Ecto neural progenitor cell (in vitro differentiated cells): ENCODE data around the gene TIMM17B.

Source experiments
- DNase-seq: peaks from one replicate; pipeline ENCODE4 v3.0.0-alpha.2; 2018; ENCODE audit warnings: low spot score

TIMM17B gene

DNA sequence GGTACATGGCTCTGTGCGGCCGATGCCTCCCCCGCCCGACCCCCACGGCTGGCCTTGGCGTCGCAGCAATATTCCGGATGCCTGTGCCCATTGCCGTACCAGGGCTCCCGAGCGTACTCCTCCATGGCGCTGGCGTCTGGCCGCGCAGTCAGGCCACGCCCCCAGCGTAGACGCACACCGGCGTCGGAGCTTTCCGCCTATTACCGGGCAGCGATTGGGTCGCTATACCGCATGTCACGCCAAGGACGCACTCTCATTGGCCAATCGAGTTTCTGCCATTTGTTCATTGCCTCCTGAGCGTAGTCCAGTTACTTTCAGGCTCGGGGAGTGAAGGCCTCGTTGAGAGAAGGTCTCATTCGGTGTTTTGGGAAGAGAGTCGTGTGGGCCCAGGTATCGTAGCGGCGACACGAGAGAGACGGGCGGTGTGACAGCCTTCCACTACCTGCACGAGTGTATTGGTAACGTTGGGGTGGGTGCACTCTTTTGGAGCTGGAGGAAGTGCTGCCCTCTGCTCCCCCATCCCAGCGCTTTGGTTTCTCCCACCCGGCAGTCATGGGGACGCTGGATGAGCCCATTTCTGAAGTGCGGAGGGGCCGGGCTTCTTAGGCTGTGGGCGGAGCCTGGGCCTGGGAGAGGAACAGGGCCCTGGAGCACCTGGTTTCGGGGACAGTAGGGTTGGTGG lies at the start of gene TIMM17B, which contains the start of gene PQBP1:
Gene TIMM17B (minus strand): TSS at position 144 of the 682 bp plus-strand sequence. CDS start 19 bp downstream, at position 125.
Gene PQBP1 (plus strand): TSS at position 306 of the 682 bp plus-strand sequence. CDS start 580 bp downstream, outside the sequence.
- DNase-seq = peak; percentile 90

DNA sequence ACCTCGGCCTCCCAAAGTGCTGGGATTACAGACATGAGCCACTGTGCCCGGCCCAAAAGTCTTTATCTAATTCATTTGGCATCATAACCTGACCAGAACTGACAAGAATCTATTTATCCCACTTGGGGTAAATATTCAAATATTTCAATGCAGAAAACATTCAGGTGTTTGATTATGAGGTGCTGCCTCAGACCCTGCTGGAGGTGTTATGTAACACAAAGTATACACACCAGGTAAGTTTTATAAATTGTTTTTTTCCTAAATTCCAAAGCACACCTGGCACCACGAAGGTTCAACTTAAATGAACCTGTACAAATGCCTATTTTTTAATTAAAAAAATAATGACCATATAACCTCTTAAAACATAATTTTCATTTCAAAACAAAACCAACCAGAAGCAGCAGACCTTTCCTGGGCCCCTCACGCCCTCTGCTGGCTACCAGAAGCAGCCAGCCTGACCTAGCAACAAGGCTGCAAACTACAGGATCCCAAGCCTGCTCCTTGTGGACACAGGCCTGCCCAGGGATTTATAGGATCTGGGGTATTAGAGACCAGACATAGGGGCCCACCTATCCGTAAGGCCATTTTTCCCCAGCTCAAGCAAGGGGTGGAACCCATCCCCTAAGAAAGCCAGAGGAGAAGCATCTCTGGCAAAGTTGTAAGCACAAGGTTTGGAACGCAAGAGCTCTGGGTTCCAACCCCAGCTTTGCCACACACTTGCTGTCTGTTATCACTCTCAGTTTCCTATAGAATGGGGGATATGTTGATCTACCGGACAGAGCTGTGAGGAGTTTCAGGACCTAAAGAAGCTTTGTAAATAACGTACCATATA lies 48.2 kb upstream of the TIMM17B start:
- peak; percentile 61 for DNase-seq

DNA sequence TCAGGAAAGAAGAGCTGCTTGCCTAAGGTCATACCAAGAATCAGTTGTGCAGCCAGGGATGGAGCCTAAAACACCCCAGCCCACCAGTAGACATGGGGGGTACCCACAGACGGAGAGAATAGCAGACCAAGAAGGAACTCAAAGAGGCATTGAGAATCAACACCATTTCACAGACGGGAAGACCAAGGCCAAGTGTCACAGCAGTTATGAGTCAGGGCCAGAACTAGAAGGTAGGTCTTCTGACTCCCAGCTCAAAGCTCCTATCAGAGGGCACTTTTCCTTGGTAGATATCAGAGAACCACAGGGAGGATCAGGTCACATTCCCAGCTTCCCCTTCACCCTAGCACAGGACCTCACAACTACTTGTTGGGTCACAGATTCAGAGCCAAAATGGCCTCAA lies 45.3 kb upstream of the TIMM17B start:
- no peak for DNase-seq

DNA sequence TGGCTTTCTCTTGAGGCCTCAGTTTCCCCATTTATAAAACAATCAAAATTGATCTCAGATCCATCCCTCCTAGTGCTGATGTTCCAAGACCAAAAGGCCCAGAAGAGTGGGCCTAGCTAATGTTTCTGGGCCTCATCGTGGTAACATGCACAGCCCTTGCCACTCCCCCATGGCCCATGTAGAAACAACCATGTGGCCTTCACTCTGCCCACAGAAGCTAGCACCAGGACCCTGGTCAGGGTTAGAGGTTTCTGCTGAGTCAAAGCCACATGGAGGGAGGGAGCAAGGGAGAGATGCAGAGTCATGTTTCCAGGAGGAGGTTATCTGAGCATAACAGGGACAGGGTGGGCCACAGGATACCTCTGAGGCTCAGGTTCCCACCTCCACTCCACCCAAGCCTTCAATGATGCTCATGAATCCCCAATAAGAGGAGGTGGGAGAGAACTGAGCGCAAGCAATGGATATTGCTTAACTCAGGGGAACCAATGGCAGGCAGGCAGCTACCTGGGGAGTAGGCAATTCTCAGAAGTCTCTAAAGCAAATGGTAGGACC lies 42.9 kb upstream of the TIMM17B start:
- no peak for DNase-seq

DNA sequence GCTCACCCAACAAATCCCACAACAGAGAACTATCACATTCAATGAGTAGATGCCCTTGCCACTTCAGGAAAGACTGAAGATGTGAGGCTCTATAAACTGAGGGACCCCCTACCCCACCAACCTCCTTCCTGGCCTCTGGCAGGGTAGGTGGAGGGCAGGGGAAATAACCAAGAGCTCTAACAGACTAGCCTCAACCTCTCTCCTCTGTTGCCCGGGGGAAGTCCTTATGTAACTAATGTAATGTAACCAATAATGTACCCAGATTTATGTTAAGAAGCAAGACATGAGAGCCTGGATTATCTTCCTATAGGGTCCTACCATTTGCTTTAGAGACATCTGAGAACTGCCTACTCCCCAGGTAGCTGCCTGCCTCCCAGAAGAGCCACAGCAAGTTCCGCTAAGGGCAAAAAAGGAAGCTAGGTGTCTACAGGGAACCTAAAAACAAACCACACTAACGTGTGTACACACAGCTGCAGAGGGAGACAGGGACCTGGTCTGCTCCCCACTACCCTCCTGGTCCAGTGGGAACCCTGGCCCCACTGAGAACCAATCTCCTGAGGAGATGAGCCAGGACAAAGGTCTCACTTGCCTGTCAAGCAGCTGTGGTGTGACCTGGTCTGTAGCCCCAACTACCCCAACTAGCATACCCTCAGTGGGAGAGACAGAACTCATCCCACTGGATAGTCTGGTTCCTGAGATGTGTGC lies 42.1 kb upstream of the TIMM17B start:
- DNase-seq = no peak

DNA sequence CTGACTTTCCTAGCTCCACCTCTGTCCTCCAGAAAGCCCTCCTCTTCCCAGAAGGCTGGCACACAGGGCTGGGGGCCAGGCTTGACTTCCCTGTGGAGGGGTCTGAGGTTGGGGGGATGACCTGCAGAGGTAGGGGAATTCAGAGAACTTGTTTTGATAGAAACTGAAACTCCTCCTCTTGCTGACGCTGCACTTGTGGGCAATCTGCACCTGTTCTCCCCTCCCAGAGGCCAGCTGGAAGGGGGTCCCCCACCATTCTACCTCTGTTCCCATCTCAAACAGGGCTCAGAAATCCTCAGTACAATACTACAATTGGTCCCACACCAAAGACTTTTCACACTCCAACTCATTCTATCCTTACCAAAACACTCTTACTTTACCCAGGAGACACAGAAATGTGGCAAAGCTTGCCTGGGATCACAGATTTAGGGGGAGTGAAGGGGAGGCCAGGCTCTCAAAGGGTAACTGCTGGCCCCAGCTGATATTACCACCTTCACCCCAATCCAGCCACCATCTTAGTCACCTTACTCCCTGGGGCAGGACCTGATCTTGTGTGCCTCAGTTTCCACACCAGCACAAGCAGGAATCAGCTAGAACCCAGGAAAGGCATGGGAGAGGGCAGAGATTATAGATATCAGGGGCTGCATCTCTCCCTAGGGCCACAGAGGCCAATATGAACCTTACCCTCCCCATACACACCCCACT lies 41.3 kb upstream of the TIMM17B start:
- DNase-seq = no peak

DNA sequence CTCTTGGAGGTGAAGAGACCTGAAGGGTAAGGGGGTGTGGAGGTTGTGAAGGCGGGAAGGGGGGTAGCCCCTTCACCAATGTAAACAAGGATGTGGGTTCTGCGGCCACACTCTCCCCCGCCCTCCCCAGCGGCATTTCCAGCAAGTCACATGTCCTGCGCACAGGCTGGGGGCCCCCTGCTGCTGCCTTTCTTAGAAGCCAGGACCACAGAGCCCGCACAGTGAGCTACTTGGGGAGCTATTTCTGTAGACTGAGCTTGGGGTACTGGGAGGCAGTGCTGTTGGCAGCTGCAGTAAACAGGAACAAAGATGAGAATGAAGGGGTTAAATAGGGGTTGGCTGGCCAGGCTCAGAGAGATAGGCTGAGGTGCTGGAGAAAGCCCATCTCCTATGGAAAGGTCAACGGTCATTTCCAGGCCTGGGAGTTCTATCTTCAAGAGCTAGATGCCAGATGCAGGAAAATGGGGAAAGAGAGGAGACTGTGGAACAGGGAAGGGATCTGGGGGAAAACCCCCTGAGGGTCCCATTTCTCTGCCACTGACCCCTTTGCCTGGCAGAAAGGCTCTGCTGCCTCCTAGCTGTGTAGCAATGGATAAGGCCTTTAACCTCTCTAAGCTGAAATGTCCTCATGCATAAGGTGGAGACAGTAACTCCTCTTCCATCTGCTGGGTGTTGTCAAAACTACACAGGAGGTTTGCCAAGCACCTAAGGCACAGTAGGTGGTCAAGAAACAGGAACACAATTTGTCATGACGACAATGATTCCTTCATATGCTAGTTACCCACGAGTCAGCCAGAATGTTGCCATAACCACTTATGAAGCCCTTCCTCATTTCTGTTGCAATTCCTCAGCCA lies 39.7 kb upstream of the TIMM17B start:
- DNase-seq = no peak

DNA sequence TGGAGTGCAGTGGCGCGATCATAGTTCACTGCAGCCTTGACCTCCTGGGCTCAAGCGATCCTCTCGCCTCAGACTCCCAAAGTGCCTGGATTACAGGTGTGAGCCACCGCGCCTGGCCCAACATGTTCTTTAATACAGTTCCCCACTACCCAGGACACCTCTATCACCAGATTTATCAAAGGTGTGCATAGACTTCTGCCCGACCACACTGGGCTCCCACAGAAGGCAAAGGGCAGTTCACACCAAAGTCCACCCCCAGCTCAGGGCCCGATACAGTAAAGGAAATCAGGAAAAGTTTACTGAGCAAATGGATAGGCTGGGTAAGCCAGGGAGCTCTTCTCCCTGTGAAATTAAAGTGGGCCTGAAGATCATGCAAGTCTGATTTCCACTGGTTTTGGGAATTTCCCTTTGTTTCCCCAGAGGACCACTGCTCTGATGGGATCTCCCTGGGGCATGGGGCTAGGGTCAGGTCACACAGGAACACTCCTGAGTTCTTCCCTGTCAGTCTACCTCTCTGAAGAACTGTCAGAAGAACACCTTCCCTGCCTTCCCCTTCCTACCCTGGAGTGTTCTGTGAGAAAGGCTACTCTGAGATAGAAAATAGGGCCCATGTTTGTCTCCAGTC lies 39.0 kb upstream of the TIMM17B start:
- DNase-seq = no peak

DNA sequence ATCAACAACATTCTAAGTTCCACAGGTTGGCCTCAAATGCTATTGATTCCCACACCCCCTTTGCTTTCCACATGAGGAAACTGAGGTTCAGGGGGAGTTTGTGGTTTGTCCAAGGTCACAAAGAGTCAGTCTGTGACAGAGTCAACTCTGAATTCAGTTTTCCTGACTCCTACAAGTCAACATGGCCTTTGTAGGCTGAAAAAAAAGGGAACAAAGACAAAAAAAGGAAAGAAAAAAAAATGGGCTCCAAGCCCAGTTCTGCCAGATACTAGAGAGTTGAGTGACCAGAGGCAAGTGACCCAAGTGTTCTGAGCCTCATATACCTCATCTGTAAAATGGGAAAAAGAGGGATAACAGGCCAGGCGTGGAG lies 37.7 kb upstream of the TIMM17B start:
- no peak for DNase-seq

DNA sequence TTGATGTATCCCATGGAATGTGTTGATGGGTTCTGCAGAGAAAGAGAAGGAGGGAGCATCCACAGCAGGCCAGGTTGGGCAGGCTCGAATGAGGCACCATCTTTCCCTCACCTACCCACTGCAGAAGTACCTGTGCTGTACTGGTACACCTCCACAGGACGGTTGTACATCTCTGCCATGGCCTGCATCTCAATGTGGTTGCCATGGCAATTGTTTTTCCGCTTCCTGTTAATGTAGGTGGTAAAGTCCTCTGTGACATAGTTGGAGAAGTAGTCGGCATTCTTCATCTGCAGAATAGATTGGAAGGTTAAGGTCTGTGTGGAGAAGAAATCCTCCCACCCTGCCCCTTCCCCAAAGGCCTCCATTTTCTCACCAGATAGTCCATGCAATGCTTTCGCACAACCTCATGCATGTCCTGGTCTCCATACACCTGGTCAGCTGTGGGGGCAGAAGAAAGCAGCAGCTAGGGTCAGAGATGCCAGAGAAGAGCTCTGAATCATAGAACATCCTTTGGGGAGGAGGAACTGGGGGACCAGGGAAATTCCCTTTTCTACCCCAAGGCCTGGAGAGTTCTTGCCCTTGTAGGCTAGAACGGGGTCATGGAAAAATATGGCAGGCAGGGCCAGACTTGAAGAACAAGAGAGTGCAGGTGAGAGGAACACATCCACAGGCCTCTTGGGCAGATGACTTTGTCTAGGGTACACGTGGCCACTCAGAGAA lies 37.2 kb upstream of the TIMM17B start:
- DNase-seq = no peak

DNA sequence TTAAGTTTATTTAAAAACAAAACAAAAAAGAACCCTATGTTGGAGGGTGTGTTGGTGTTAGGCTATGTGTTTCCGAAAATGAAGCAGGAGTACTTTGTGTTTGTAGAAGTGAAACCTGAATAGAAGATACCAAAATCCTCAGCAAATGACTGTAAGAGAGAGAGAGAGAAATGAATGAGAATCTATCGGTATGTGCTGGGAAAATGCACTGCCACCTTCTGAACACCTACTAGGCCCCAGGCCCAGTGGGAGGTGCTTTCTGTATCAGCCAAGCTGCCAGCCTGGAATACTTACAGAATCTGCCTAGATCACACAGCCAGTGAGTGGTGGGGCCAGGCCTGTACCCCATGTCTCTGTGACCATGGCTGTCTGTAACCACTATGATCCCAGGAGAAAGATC lies 36.2 kb upstream of the TIMM17B start:
- DNase-seq = no peak

DNA sequence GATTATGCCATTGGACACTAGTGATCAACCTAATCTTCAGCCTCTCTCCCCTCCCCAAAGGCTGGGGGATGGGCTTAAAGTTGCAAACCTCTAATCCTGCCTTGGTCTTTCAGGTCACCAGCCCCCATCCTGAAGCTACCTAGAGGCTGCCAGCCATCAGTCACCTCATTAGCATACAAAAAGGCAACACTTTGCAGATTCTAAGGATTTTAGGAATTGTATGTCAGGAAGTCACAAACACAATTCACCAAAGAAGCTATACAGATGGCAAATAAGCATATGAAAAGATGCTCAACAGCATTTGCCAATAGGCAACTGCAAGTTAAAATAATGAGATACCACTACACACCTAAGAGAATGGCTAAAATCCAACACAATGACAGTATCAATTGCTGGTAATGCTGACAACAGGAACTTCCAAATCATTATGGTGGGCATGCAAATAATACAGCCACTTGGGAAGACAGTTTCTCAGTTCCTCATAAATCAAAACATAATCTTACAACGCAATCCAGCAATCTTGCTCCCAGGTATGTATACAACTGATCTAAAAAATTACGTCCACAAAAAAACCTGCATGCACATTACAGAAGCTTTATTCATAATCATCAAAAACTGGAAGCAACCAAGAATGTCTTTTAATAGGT lies 30.3 kb upstream of the TIMM17B start:
- no peak for DNase-seq

DNA sequence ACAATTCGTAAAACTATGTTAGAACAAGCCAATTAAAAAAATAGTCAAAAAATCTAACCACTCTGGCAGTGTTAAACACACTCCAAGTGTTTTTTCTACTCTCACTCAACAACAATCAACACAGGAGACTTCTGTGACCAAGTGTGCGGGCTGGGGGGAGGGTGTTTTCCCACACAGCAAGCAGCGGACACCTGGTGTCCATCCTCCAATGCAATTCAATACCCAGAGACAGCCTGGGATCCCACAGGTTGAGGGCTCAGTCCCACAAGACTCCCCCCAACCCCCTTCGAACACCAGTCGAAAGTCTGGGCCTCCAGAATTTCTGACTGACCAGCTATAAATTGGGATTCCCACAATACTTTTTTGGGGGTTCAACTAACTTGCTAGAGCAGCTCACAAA lies 29.6 kb upstream of the TIMM17B start:
- DNase-seq = no peak

DNA sequence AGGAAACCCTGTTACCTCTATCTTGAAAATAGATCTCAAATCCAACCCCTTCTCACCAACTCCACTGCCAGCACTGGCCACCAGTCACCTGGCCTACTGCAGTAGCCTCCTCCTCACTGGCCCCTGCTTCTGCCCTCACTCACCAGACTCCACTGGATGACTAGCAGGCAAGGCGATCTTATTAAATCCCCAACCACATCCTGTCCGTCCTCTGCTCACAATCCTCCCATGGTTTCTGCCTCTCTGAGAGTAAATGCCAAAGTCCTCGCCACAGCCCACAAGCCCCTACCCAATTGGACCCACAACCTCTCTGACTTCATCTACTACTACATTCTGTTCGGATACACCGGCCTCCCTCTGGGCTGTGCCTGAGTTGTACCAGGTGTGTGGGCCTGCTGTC lies 26.7 kb upstream of the TIMM17B start:
- no peak for DNase-seq

DNA sequence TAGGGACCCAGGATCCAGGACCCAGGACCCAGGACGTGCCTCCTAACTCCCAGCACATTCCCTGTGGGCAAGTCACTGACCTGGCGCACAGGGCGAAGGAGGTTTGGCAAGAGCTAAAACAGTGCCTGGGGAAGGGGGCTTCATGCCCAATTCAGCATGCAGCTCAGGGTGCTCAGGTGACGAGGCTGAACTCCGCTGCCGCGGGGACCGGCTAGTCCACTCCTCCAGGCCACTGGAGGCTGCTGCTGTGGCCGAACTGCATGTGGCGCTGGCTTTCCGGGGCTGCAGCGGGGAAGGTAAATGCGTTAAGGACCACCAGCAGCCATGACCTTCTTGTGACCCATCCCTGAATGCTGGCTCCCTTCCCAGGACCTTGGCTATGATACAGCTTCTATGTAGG lies 26.2 kb upstream of the TIMM17B start:
- DNase-seq = no peak

DNA sequence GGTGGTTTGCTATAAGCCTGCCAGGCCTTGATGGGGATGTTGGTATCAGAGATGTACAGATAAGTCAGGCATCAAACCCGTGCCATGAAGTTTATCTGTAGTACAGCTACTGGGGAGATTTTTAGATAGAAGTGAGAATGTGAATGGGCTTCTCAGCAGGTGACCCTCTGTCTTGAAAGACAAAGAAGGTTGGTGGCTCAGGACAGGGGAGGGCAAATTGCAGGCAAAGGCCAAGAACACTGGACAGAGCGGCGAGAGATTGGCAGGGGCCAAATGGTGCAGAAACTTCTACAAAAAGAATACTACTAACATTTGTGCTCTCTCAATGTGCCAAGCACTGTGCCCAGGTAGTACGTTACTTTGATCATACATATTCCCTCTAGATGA lies 23.1 kb upstream of the TIMM17B start:
- no peak for DNase-seq

DNA sequence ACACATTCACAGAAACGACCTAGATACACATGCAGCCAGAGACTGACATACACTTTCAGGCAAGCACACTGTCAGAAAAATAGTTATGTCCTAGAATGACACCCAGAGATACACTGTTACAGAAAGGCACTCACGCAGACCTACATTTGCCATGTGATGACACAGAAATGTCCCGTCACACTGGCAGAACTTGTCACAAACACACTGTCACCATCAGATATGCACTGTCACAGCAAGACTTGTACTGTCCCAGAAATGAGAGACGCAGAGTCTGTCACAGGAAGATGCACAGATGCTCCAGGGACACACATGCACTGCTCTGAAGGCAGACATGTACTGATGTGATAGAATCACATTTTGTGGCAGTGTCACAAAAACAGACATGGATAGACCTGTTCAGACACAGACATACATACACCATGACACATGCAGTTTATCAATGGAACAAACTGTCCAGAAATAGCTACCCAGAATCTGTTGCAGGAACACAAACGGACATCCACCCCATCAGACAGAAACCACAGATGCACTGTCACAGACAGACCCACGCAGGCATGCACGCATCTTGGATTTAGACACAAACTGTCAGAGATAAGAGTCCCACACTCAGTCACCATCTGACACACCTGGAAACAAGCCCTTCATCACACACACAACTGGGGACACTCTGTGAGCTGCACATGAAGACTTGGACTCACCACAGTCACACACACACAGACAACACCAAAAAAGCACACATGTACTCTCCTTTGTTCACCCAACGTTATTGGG lies 22.6 kb upstream of the TIMM17B start:
- no peak for DNase-seq

DNA sequence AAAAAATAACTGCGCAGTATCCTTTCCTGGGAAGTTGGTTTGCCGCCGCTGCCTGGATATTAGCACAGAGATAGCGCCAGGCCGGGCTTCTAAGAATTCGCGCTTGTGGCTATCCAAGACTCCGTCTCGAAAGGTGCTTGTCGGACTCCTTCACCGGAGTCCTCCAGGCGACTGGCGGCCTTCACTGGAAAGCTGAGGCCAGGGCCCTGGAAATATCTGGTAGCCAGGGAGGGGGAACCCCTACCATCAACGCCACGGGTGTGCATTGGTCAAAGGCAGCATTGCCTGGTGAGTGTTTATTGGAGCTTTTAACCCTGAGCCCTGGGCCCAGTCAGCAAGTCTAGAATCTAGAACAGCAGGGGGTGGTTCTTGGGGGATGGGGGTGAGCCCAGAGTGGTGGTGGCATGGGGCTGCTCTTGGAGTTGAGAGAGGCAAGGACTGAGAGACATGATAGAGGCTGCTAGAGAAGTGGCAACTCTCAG lies 21.8 kb upstream of the TIMM17B start:
- no peak for DNase-seq
